ENCODE results near the gene CASR.
"Not testable (repeated sequence)": the region's sequence is repeated elsewhere in the genome, so short reads cannot be mapped to it uniquely, and the experiment has no call there.

CASR gene

GRCh38 chr3:122198966-122199365 lies 15.5 kb downstream of the CASR start:
- H3K4me1 Mint-ChIP-seq: peaks cover 26% of the 10 kb centered on the region
- H3K9me3 Mint-ChIP-seq: peaks cover 0 to 10% of the 10 kb centered on the region in 2 donors
- peaks cover 11% of the 10 kb centered on the region for H3K27me3 Mint-ChIP-seq
- H3K4me3 Mint-ChIP-seq: no peak overlapping the region
- DNase-seq (no peak), ATAC-seq (no peak)
- no peak overlapping the region for H3K27ac Mint-ChIP-seq

DNA sequence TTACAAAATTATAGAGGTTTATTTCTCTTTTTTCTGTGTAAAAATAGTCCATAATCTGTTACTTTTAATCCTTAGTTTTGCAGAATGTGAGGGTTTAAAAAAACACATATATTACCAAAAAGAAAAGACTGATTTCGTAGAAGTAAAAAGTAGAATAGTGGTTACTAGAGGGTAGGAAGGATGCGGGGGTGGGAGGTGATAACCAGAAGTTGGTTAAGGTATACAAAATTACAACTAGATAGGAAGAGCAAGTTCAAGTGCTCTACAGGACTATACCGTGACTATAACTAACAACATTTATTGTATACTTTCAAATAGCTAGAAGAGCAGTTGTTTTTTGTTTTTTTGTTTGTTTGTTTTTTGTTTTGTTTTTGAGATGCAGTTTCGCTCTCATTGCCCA lies 16.1 kb downstream of the CASR start:
- H3K4me3 Mint-ChIP-seq: no peak overlapping the region
- H3K27ac Mint-ChIP-seq: no peak overlapping the region
- ATAC-seq (no peak), DNase-seq (no peak)
- peaks cover 11% of the 10 kb centered on the region for H3K27me3 Mint-ChIP-seq
- H3K4me1 Mint-ChIP-seq: peaks cover 21% of the 10 kb centered on the region
- H3K9me3 Mint-ChIP-seq: peaks cover 0 to 10% of the 10 kb centered on the region in 2 donors

DNA sequence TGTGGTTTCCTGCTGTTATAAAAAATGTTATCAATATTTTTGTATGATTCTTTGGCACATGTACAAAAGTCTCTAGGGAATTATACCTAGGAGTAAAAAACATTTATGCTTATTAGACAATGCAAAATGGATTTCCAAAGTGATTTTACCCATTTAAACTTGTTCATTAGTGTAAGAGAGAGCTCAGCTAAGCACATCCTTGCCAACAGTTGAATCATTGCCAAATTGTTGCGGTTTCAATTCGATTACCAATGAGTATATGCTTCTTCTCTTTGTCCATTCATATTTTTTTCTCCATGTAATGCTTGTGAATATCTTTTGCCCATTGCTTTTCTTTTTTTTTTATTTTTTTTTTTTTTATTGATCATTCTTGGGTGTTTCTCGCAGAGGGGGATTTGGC lies 17.2 kb downstream of the CASR start:
- Mint-ChIP-seq H3K4me1 (peaks cover 15% of the 10 kb centered on the region), H3K9me3 (peaks cover 0 to 10% of the 10 kb centered on the region in 2 donors), H3K4me3 (no peak overlapping the region), H3K27me3 (peaks cover 18% of the 10 kb centered on the region), H3K27ac (no peak overlapping the region)
- DNase-seq (no peak), ATAC-seq (no peak)

- Mint-ChIP-seq H3K27me3 (peaks cover 26% of the 10 kb centered on the region), H3K9me3 (peaks cover 0 to 10% of the 10 kb centered on the region in 2 donors), H3K4me1 (peaks cover 15% of the 10 kb centered on the region)
- ATAC-seq, H3K27ac Mint-ChIP-seq, DNase-seq, H3K4me3 Mint-ChIP-seq: not testable (repeated sequence)
Observed at GRCh38 chr3:122201476-122201875, 18.0 kb downstream of the CASR start.

DNA sequence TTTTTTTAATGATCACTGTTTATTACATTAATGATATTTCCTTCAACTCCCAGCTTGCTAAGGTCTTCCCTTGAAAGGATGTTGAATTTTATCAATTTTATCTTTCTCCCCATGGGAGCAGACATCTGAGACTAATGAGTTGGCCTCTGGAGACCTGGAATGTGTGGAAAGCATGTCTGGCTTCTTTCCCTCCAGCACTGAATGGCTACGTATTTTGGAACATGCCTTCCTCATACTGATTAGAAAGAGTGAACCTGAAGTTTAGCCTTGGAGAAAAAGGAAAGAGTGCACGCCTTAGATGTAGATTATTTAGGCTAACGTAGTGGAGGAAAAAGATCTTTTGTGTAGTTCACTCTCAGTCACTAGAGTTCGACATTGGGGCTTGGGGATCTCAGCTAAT lies 25.1 kb downstream of the CASR start:
- Mint-ChIP-seq H3K9me3 (peaks cover 5 to 6% of the 10 kb centered on the region in 2 donors), H3K4me3 (no peak overlapping the region), H3K27me3 (peaks cover 47% of the 10 kb centered on the region), H3K4me1 (no peaks in the 10 kb centered on the region), H3K27ac (no peak overlapping the region)
- ATAC-seq (no peak), DNase-seq (no peak)

GRCh38 chr3:122213650-122214049 lies 30.2 kb downstream of the CASR start:
- peaks cover 34% of the 10 kb centered on the region for H3K27me3 Mint-ChIP-seq
- no peak overlapping the region for H3K4me3 Mint-ChIP-seq
- peaks cover 3% of the 10 kb centered on the region for H3K4me1 Mint-ChIP-seq
- ATAC-seq: peak; percentile 50
- H3K9me3 Mint-ChIP-seq: peaks cover 5 to 6% of the 10 kb centered on the region in 2 donors
- DNase-seq: no peak
- H3K27ac Mint-ChIP-seq: no peak overlapping the region

DNA sequence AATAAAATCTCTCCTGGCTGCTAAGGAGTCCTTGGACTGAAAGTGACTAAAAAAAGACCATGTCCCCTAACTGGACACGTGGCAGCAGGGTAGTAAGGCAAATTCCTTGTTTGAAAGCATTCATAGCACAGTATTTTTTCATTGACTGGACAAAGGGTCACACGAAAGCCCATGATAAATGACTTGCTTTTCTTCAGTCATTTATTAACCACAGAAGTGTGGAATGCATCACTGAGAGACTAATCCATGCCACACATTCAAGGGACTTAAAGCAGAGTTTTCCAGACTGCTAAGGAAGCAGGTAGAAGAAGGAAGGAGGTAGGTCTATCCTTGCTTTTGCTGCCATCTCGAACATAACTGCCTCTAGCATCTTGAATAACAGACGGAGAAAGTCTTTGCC lies 31.2 kb downstream of the CASR start:
- H3K27ac Mint-ChIP-seq: no peak overlapping the region
- peaks cover 35% of the 10 kb centered on the region for H3K27me3 Mint-ChIP-seq
- H3K4me1 Mint-ChIP-seq: peaks cover 6% of the 10 kb centered on the region
- no peak overlapping the region for H3K4me3 Mint-ChIP-seq
- H3K9me3 Mint-ChIP-seq: no peaks in the 10 kb centered on the region
- DNase-seq (no peak), ATAC-seq (no peak)

DNA sequence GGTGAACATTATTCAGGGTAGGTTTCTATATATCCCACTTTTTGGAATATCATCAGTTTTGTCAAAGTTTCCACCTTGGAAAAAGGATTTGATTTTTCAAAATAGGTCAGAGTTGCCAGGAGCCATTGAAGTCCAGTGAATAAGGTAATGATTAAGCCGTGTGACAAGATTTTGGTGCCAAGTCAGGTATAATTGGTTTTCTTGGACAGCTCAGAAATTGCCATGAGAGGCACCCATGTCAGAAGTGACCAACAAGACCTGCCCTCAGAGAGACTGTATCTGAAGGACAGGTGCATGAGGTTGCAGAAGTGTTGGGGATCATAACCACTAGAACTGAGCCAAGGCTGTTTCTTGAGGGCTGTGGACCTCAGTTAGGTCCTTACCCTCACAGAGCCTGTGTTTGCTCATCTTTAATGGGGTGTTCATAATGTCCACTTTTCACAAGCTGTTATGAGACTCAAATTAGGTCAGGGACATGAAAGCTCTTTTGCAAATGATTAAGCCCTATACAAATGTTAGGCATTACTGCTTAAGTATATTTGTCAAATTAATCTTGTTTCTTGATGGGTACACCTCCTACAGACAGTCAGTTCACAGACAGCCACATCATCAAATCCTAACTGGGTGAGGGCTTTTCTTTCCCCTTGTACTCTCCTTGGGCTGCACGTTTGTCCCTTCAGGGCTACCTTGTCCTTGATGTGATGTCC lies 32.3 kb downstream of the CASR start:
- Mint-ChIP-seq H3K4me1 (peaks cover 6% of the 10 kb centered on the region), H3K27ac (no peak overlapping the region), H3K4me3 (no peak overlapping the region), H3K9me3 (no peaks in the 10 kb centered on the region), H3K27me3 (peaks cover 34% of the 10 kb centered on the region)
- no peak for DNase-seq
- ATAC-seq: no peak

DNA sequence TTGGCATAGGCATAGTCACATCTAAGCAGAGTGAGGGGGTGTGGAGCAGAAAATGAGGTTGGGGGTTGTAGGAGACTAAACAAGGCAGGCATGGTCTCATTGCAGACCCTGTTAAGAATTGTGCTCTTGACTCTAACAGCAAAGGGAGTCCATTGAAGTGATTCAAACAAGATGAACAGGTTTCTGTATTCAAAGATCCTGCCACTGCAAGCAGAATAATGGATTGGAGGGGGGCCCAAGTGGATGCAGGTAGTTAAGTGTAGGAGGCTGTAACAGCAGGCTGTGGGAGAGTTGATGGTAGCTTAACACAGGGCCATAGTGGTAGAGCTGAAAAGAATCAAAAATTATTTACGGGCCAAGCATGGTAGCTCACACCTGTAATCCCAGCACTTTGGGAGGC lies 34.4 kb downstream of the CASR start:
- ATAC-seq (no peak), DNase-seq (no peak)
- peaks cover 6% of the 10 kb centered on the region for H3K4me1 Mint-ChIP-seq
- peaks cover 4 to 5% of the 10 kb centered on the region in 2 donors for H3K9me3 Mint-ChIP-seq
- no peak overlapping the region for H3K4me3 Mint-ChIP-seq
- H3K27ac Mint-ChIP-seq: peak overlapping the region in 1 of 2 donors; percentile 28
- H3K27me3 Mint-ChIP-seq: peaks cover 52% of the 10 kb centered on the region

GRCh38 chr3:122219242-122219872 lies 35.9 kb downstream of the CASR start:
- H3K27me3 Mint-ChIP-seq: peaks cover 64% of the 10 kb centered on the region
- peaks cover 6 to 17% of the 10 kb centered on the region in 2 donors for H3K9me3 Mint-ChIP-seq
- no peak overlapping the region for H3K4me3 Mint-ChIP-seq
- peaks cover 6% of the 10 kb centered on the region for H3K4me1 Mint-ChIP-seq
- DNase-seq (no peak), ATAC-seq (no peak)
- no peak overlapping the region for H3K27ac Mint-ChIP-seq

DNA sequence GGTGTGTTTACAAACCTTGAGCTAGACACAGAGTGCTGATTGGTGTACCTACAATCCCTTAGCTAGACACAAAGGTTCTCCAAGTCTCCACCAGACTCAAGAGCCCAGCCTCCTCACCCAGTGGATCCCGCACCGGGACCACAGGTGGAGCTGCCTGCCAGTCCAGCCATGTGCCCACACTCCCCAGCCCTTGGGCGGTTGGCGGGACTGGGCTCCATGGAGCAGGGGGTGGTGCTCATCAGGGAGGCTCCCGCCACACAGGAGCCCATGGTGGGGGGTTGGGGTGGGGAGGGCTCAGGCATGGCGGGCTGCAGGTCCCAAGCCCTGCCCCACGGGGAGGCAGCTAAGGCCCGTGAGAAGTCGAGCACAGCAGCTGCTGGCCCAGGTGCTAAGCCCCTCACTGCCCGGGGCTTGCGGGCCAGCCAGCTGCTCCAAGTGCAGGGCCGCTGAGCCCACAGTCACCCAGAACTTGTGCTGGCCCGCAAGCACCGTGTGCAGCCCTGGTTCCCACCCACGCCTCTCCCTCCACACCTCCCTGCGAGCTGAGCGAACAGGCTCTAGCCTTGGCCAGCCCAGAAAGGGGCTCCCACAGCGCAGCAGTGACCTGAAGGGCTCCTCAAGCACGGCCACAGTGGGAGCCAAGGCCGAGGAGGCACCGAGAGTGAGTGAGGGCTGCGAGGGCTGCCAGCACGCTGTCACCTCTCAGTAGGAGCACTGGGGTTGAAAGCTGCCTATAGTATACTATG lies 43.7 kb downstream of the CASR start:
- Mint-ChIP-seq H3K27ac (no peak overlapping the region), H3K9me3 (peaks cover 6 to 17% of the 10 kb centered on the region in 2 donors), H3K4me3 (no peak overlapping the region), H3K4me1 (peaks cover 3% of the 10 kb centered on the region), H3K27me3 (peaks cover 19% of the 10 kb centered on the region)
- DNase-seq (no peak), ATAC-seq (peak; percentile 67)

DNA sequence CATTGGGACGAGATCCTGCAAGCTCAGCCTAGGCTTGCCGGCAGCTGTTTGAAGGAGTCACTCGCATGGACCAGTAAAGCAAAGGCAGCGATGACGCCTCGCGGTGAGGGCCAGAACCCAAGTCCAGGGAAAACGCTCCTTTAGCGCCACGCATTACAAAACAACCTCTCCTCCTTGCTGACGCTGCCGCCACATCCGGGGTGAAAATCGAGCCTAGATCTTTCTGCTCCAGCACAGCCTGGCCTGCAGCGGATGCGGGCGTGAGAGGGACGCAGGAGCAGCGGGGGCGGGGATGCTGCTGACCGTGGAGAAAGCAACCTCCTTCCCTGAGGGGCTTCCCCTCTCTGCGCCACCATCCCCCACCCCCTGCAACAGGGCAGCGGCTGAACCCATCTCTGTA lies 46.7 kb downstream of the CASR start:
- H3K27me3 Mint-ChIP-seq: peaks cover 7% of the 10 kb centered on the region
- no peak overlapping the region for H3K27ac Mint-ChIP-seq
- no peak for DNase-seq

DNA sequence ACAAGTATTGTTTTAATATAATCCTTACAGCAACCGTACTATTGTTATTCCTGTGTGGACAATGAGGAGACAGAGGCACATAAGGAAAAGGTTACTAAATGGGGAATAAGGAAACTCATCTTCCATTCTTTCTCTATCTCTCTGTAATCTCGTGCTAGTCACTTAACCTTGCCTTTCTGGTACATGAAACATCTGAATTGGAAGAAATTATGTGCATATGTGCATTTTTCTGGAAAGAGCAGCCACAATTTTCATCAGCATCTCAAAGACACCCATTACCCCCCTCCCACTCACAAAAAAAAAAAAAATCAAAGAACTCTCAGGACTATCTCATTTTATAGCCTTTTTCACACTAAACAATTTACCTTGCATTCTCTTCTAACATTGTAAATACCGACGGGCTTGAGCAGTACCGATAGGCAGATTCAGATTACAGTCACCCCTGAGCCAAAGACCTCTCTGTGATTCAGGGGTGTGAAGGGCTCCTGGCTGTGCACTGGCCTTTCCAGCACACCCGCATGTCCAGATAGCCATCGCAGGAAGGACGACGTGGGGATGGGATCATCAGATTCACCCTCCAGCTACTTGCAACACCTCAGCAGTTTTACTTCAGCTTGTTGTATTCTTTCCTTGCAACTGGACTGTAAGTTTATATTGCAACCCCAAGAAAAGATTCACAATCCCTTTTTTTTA lies 48.1 kb downstream of the CASR start:
- no peak overlapping the region for H3K27ac Mint-ChIP-seq
- H3K9me3 Mint-ChIP-seq: no peaks in the 10 kb centered on the region
- peaks cover 34% of the 10 kb centered on the region for H3K4me1 Mint-ChIP-seq
- peaks cover 7% of the 10 kb centered on the region for H3K27me3 Mint-ChIP-seq
- DNase-seq (no peak), ATAC-seq (no peak)
- H3K4me3 Mint-ChIP-seq: no peak overlapping the region

More for the DNA sequence above, 46.7 kb downstream of the CASR start:
- Mint-ChIP-seq H3K4me1 (peaks cover 32% of the 10 kb centered on the region), H3K4me3 (no peak overlapping the region), H3K9me3 (no peaks in the 10 kb centered on the region)
- no peak for ATAC-seq

DNA sequence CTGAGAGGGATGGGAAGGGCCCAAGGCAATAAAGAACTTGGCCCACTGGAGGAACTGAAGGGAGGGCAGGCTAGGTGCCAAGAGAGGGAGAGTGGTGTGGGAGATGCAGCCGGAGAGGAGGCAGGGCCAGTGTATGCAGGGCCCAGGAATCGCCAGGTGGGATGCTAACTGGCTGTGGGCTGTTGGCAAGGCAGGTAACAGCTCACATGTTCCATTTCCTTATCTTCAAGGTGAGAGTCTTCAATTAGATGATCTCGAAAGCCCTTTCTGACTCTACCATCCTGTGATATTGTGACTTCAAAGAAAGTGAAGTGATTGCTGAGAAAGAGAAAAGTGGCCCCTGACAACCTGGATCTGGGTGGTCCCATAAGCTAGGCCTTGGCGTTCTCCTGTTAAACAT lies 49.0 kb downstream of the CASR start:
- Mint-ChIP-seq H3K9me3 (no peaks in the 10 kb centered on the region), H3K27ac (peak overlapping the region in 1 of 2 donors; percentile 60)
- no peak for DNase-seq

GRCh38 chr3:122233101-122233952 lies 49.9 kb downstream of the CASR start:
- no peaks in the 10 kb centered on the region for H3K9me3 Mint-ChIP-seq
- DNase-seq (peak; percentile 10 to 42), ATAC-seq (peak; percentile 81)
- H3K27ac Mint-ChIP-seq: peak overlapping the region; percentile 2 to 27
- peak overlapping the region; percentile 27 to 38 for H3K4me3 Mint-ChIP-seq
- H3K4me1 Mint-ChIP-seq: peaks cover 34% of the 10 kb centered on the region
- H3K27me3 Mint-ChIP-seq: peaks cover 14% of the 10 kb centered on the region

More for the DNA sequence above, 49.0 kb downstream of the CASR start:
- peaks cover 7% of the 10 kb centered on the region for H3K27me3 Mint-ChIP-seq
- peak overlapping the region in 1 of 2 donors; percentile 27 for H3K4me3 Mint-ChIP-seq
- ATAC-seq: peak; percentile 24
- peaks cover 34% of the 10 kb centered on the region for H3K4me1 Mint-ChIP-seq
